ENCODE data around the gene RELCH.

- TF ChIP-seq FOXO4 (CRISPR knock-in tag; conservative IDR thresholded peaks at IDR 0.05), result no peak
- no peak for TF ChIP-seq TFE3 (CRISPR knock-in tag; IDR thresholded peaks at IDR 0.05)
- TF ChIP-seq POLR2A (IDR thresholded peaks at IDR 0.05; ENCODE audit: insufficient read depth in 1 of 2, low read depth in 2 of 2, low read length in 2 of 2), result no peak
- TF ChIP-seq FOXM1 (CRISPR knock-in tag; IDR thresholded peaks at IDR 0.05), result no peak
- no peak for TF ChIP-seq CTCF (CRISPR knock-in tag; IDR thresholded peaks at IDR 0.05)
- TF ChIP-seq NFYB (CRISPR knock-in tag; IDR thresholded peaks at IDR 0.05), result no peak
- no peak for TF ChIP-seq SIN3A (IDR thresholded peaks at IDR 0.05; ENCODE audit: borderline replicate concordance, low read depth, low read length)
- no peak for TF ChIP-seq RERE (CRISPR knock-in tag; IDR thresholded peaks at IDR 0.05; ENCODE audit: low read depth)
- TF ChIP-seq TRIM22 (IDR thresholded peaks at IDR 0.05), result no peak
- TF ChIP-seq ETS1 (CRISPR knock-in tag; IDR thresholded peaks at IDR 0.05), result no peak
- no peak for TF ChIP-seq HCFC1 (IDR thresholded peaks at IDR 0.05; ENCODE audit: low read depth, low read length)
- TF ChIP-seq ZBTB8A (CRISPR knock-in tag; IDR thresholded peaks at IDR 0.05; ENCODE audit: borderline replicate concordance, low read depth), result no peak
- TF ChIP-seq ZNF547 (CRISPR knock-in tag; IDR thresholded peaks at IDR 0.05), result no peak
Measured at GRCh38 chr18:62301322-62301721, 114.3 kb downstream of the RELCH start.
